ENCODE results near the gene SLC20A1.

Gene SLC20A1

GRCh38 chr2:112642966-112643365 lies 2.8 kb upstream of the SLC20A1 start:
- no peak overlapping the region for H3K4me3 ChIP-seq (ENCODE audit: low read depth, low read length)
- TF ChIP-seq CTCF (IDR thresholded peaks at IDR 0.05; ENCODE audit: low read depth, low read length): no peak

GRCh38 chr2:112643488-112643887 lies 2.3 kb upstream of the SLC20A1 start:
- no peak for TF ChIP-seq CTCF (IDR thresholded peaks at IDR 0.05; ENCODE audit: low read depth, low read length)
- no peak overlapping the region for H3K4me3 ChIP-seq (ENCODE audit: low read depth, low read length)

- peak overlapping the region; percentile 94 for H3K4me3 ChIP-seq (ENCODE audit: low read depth, low read length)
- TF ChIP-seq CTCF (IDR thresholded peaks at IDR 0.05; ENCODE audit: low read depth, low read length): no peak
Measured at GRCh38 chr2:112644155-112644932, 1.4 kb upstream of the SLC20A1 start.

- no peak for TF ChIP-seq CTCF (IDR thresholded peaks at IDR 0.05; ENCODE audit: low read depth, low read length)
- peak overlapping the region; percentile 94 for H3K4me3 ChIP-seq (ENCODE audit: low read depth, low read length)
Measured at GRCh38 chr2:112644933-112645309, 818 bp upstream of the SLC20A1 start.

GRCh38 chr2:112646102-112646719 lies 472 bp downstream of the SLC20A1 start:
- H3K4me3 ChIP-seq (ENCODE audit: low read depth, low read length): peak overlapping the region; percentile 94
- no peak for TF ChIP-seq CTCF (IDR thresholded peaks at IDR 0.05; ENCODE audit: low read depth, low read length)

GRCh38 chr2:112646791-112647689 lies 1.3 kb downstream of the SLC20A1 start:
- TF ChIP-seq CTCF (IDR thresholded peaks at IDR 0.05; ENCODE audit: low read depth, low read length): no peak

More at GRCh38 chr2:112646791-112647689, 1.3 kb downstream of the SLC20A1 start:
- H3K4me3 ChIP-seq (ENCODE audit: low read depth, low read length): peak overlapping the region; percentile 94
